ENCODE data around the gene CGB2.

- TF ChIP-seq, protein P1, sequence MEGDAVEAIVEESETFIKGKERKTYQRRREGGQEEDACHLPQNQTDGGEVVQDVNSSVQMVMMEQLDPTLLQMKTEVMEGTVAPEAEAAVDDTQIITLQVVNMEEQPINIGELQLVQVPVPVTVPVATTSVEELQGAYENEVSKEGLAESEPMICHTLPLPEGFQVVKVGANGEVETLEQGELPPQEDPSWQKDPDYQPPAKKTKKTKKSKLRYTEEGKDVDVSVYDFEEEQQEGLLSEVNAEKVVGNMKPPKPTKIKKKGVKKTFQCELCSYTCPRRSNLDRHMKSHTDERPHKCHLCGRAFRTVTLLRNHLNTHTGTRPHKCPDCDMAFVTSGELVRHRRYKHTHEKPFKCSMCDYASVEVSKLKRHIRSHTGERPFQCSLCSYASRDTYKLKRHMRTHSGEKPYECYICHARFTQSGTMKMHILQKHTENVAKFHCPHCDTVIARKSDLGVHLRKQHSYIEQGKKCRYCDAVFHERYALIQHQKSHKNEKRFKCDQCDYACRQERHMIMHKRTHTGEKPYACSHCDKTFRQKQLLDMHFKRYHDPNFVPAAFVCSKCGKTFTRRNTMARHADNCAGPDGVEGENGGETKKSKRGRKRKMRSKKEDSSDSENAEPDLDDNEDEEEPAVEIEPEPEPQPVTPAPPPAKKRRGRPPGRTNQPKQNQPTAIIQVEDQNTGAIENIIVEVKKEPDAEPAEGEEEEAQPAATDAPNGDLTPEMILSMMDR (IDR thresholded peaks at IDR 0.05), result no peak
- no peak for TF ChIP-seq POLR2AphosphoS5 (IDR thresholded peaks at IDR 0.05)
Measured at GRCh38 chr19:48982280-48982679, 49.4 kb upstream of the CGB2 start.

All from upper lobe of left lung (tissue), 4 donors.